Measurements from ENCODE around the gene TAF1C. TPM values are rescaled to one million over a fixed set of nuclear protein-coding genes. Genes with fewer than 3 reads are reported as not detected.

The TAF1C gene
- total and polyA plus RNA-seq, 10 of the 15 experiments (the other 5 are each of a cell fraction or from before 2014, with no cell fraction given): 0.98 to 40.1 (median 15.4) TPM

DNA sequence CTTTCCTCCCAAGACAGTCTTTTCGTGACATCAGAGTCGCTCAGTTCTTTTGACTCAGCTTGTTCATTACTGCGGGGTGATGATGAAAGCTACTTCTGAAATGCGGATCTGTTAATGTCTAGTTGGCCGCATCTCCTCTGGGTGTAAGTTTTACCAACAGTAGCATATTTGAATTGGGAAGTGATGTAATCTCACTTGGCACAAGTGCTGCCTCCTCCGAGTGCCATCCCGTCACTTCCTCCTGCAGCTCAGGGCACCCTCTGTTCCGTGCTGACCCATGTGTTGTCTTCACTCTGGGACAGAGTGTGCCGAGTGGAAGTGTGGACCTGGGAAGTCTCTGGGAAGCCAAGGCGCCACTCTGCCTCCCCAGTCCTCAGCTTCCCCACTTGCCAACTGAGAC lies 13.0 kb upstream of the TAF1C start (continued):
- TF ChIP-seq, protein P1, sequence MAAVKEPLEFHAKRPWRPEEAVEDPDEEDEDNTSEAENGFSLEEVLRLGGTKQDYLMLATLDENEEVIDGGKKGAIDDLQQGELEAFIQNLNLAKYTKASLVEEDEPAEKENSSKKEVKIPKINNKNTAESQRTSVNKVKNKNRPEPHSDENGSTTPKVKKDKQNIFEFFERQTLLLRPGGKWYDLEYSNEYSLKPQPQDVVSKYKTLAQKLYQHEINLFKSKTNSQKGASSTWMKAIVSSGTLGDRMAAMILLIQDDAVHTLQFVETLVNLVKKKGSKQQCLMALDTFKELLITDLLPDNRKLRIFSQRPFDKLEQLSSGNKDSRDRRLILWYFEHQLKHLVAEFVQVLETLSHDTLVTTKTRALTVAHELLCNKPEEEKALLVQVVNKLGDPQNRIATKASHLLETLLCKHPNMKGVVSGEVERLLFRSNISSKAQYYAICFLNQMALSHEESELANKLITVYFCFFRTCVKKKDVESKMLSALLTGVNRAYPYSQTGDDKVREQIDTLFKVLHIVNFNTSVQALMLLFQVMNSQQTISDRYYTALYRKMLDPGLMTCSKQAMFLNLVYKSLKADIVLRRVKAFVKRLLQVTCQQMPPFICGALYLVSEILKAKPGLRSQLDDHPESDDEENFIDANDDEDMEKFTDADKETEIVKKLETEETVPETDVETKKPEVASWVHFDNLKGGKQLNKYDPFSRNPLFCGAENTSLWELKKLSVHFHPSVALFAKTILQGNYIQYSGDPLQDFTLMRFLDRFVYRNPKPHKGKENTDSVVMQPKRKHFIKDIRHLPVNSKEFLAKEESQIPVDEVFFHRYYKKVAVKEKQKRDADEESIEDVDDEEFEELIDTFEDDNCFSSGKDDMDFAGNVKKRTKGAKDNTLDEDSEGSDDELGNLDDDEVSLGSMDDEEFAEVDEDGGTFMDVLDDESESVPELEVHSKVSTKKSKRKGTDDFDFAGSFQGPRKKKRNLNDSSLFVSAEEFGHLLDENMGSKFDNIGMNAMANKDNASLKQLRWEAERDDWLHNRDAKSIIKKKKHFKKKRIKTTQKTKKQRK (IDR thresholded peaks at IDR 0.05; ENCODE audit: low read depth, low read length): no peak
- no peak for TF ChIP-seq SMAD1 (IDR thresholded peaks at IDR 0.05; ENCODE audit: low read depth, partially characterized antibody)
- TF ChIP-seq CBFB (IDR thresholded peaks at IDR 0.05; ENCODE audit: low read depth): no peak
- no peak for TF ChIP-seq FOS (IDR thresholded peaks at IDR 0.05; ENCODE audit: borderline replicate concordance, extremely low read depth, insufficient read length)

DNA sequence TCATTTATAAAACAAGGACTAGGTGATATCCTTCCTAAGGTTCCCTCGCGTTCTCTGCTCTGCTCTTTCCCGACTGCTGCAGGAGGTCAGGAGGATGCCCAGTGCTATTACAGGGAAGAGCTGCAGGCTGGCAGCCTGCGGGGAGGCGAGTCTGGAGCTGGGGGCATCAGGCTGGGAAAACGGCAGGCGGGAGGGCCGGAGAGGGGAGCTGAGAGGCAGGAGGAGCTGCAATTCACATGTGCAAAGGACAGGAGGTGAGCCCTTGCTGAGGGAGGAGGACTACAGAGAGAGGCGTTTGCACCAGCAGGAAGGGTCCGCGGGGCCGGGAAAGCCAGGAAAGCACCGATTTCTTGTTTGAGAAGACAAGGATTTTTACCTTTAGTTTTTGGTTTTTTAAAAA lies 12.2 kb upstream of the TAF1C start:
- Histone ChIP-seq H3K36me3 (ENCODE audit: control insufficient read depth in 2 of 2, insufficient read depth in 2 of 2, low read length in 1 of 2) (no peaks in the 10 kb centered on the region), H3K27ac (ENCODE audit: control insufficient read depth, insufficient read depth) (no peak overlapping the region), H3K4me2 (ENCODE audit: control insufficient read depth, insufficient read depth) (no peak overlapping the region), H4K20me1 (ENCODE audit: control insufficient read depth, insufficient read depth) (no peaks in the 10 kb centered on the region), H3K4me3 (no peak overlapping the region), H3K9me3 (replicated peaks; ENCODE audit: control insufficient read depth, insufficient read depth, low read length) (no peaks in the 10 kb centered on the region), H3K27me3 (replicated peaks in 1 of 2; ENCODE audit: control insufficient read depth in 2 of 2, insufficient read depth in 2 of 2, low read length in 1 of 2) (0 out of 4 replicates have a peak, but pooled peaks cover 0 to 2% of the 10 kb centered on the region in 2 experiments), H3K9ac (ENCODE audit: control insufficient read depth, insufficient read depth, low read length) (no peak overlapping the region), H2AFZ (ENCODE audit: control insufficient read depth, low read depth, low read length) (no peak overlapping the region), H3K79me2 (ENCODE audit: control insufficient read depth, insufficient read depth, low read length) (no peaks in the 10 kb centered on the region), H3K4me1 (ENCODE audit: control insufficient read depth, insufficient read depth, low read length) (no peaks in the 10 kb centered on the region)
- in situ Hi-C loops (cut with MboI) (no loop called here), intact Hi-C loops (cut with micrococcal nuclease; ENCODE audit: unreplicated experiment) (no loop called here)
- ChIA-PET RAD21 (ENCODE audit: unreplicated experiment) (no interaction called here), CTCF (no interaction called here), SMC1A (ENCODE audit: uncharacterized antibody, unreplicated experiment) (interaction anchor here (1.2 kb wide), 1 partner anchor 11 kb away, joined by 4 read pairs; no protein-coding TSS in a partner anchor), POLR2A (no interaction called here)
- TF ChIP-seq CBX5 (IDR thresholded peaks at IDR 0.05; ENCODE audit: low read depth) (no peak), EED (IDR thresholded peaks at IDR 0.05; ENCODE audit: low read depth) (no peak), STAT1 (conservative IDR thresholded peaks at IDR 0.05) (no peak), ZSCAN29 (IDR thresholded peaks at IDR 0.05) (no peak), CBX3 (IDR thresholded peaks at IDR 0.05; ENCODE audit: borderline replicate concordance, low read depth) (no peak), POLR2AphosphoS2 (IDR thresholded peaks at IDR 0.05; ENCODE audit: low read depth, low read length) (no peak), GABPA (IDR thresholded peaks at IDR 0.05; ENCODE audit: low read depth) (no peak)
- TF ChIP-seq, protein P2, sequence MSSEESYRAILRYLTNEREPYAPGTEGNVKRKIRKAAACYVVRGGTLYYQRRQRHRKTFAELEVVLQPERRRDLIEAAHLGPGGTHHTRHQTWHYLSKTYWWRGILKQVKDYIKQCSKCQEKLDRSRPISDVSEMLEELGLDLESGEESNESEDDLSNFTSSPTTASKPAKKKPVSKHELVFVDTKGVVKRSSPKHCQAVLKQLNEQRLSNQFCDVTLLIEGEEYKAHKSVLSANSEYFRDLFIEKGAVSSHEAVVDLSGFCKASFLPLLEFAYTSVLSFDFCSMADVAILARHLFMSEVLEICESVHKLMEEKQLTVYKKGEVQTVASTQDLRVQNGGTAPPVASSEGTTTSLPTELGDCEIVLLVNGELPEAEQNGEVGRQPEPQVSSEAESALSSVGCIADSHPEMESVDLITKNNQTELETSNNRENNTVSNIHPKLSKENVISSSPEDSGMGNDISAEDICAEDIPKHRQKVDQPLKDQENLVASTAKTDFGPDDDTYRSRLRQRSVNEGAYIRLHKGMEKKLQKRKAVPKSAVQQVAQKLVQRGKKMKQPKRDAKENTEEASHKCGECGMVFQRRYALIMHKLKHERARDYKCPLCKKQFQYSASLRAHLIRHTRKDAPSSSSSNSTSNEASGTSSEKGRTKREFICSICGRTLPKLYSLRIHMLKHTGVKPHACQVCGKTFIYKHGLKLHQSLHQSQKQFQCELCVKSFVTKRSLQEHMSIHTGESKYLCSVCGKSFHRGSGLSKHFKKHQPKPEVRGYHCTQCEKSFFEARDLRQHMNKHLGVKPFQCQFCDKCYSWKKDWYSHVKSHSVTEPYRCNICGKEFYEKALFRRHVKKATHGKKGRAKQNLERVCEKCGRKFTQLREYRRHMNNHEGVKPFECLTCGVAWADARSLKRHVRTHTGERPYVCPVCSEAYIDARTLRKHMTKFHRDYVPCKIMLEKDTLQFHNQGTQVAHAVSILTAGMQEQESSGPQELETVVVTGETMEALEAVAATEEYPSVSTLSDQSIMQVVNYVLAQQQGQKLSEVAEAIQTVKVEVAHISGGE (CRISPR knock-in tag; IDR thresholded peaks at IDR 0.05): no peak
- DNase-seq (ENCODE audit: low read depth, low spot score): no peak
- WGBS (ENCODE audit: insufficient coverage, insufficient replicate concordance, low lambda C conversion rate, missing lambda C conversion rate): 48% methylated on average over 13 of the region's 13 CpGs
- no TSS peak for BruUV-seq (replicated peaks)
- ATAC-seq: no peak
- FAIRE-seq: no peak
